K562 (cell line): ENCODE results near the gene DGKE. TPM values are rescaled to one million over a fixed set of nuclear protein-coding genes. Genes with fewer than 3 reads are reported as not detected.

ENCODE experiments used
- ATAC-seq: fragments of 200-7000 bp; cut with Tn5 transposase; 3 replicates; pipeline ENCODE4 v1.9.1; 2020; ENCODE audit warnings: moderate library complexity
- BruUV-seq: library from RNA; stranded (reverse); fragments of 400-500 nt; replicated peaks from 2 replicates; lab custom pipeline; 2021; lab: Mats Ljungman, UMichigan
- CTCF ChIA-PET: fragments of 300-600 bp; formaldehyde crosslinking; extraction: SDS; loops from one replicate; lab custom pipeline; 2021; ENCODE audit warnings: low intra/inter-chr PET ratio; lab: Yijun Ruan, JAX
- POLR2A ChIA-PET: fragments of 300-600, 350-650 bp; sonication (Branson Sonifier 250); formaldehyde crosslinking; extraction: SDS; loops from one replicate; lab custom pipeline; 2021; ENCODE audit warnings: antibody characterized with exemption, inconsistent platforms; lab: Yijun Ruan, JAX
- DNase-seq, 4 experiments: peaks; one replicate each; pipeline versions ENCODE4 v3.0.0 to v3.0.0-alpha.2; 2011 to 2018; ENCODE audit warnings: low spot score in 3 of 4, mixed read lengths in 3 of 4; ENCODE audit errors: extremely low read depth in 1 of 4
- FAIRE-seq: peaks from 2 replicates; lab custom pipeline; 2011; peaks lifted over from hg19 to GRCh38; lab: Jason Lieb, UNC
- H2AFZ ChIP-seq: 2 replicates; pipeline ENCODE4 v1.6.0; 2011; ENCODE audit warnings: low read depth, low read length, control low read depth, inconsistent platforms
- H3K27ac ChIP-seq: fragments of 200-600 bp; 3 replicates; pipeline ENCODE4 v1.8.0; 2011; ENCODE audit warnings: low read depth, mild to moderate bottlenecking, control low read depth, inconsistent platforms, low read length, moderate library complexity, mixed read lengths; ENCODE audit errors: extremely low read depth
- H3K27me3 ChIP-seq, 2 experiments: fragments of 300-600 bp in 1 of 2; 2 replicates in 1 of 2; 3 replicates in 1 of 2; pipeline versions ENCODE4 v1.6.0 to v1.8.0; 2011; ENCODE audit warnings: inconsistent platforms in 2 of 2, low read length in 2 of 2, mild to moderate bottlenecking in 1 of 2, mixed read lengths in 1 of 2, moderate library complexity in 1 of 2; ENCODE audit not compliant: control insufficient read depth in 2 of 2, insufficient read depth in 2 of 2
- H3K36me3 ChIP-seq: fragments of 300-600 bp; 3 replicates; pipeline ENCODE4 v1.8.0; 2011; ENCODE audit warnings: mild to moderate bottlenecking, low read length, inconsistent platforms; ENCODE audit not compliant: control insufficient read depth, insufficient read depth
- H3K4me1 ChIP-seq, 2 experiments: fragments of 200-600 bp in 1 of 2; replicated peaks in 1 of 2; 2 replicates in 1 of 2; 3 replicates in 1 of 2; pipeline versions ENCODE4 v1.5.1 to v1.8.0; 2011; ENCODE audit warnings: inconsistent platforms in 2 of 2, low read length in 2 of 2, mild to moderate bottlenecking in 1 of 2, mixed read lengths in 1 of 2, moderate library complexity in 1 of 2; ENCODE audit not compliant: control insufficient read depth in 2 of 2, insufficient read depth in 2 of 2
- H3K4me2 ChIP-seq: 2 replicates; pipeline ENCODE4 v1.6.1; 2011; ENCODE audit warnings: low read length, control low read depth, inconsistent platforms, mixed read lengths; ENCODE audit not compliant: insufficient read depth
- H3K4me3 ChIP-seq: fragments of 200-600 bp; sonication (generic), shearing (Covaris generic); 2 replicates; pipeline ENCODE4 v1.5.1; 2016; ENCODE audit warnings: control low read depth, inconsistent platforms
- H3K79me2 ChIP-seq: fragments of 200-600 bp; 3 replicates; pipeline ENCODE4 v1.8.0; 2011; ENCODE audit warnings: low read length, inconsistent platforms; ENCODE audit not compliant: control insufficient read depth, insufficient read depth
- H3K9ac ChIP-seq, 2 experiments: 2 replicates each; pipeline versions ENCODE4 v1.6.0 to v1.6.1; 2011; ENCODE audit warnings: low read depth in 2 of 2, low read length in 2 of 2, control low read depth in 1 of 2, inconsistent platforms in 1 of 2, mild to moderate bottlenecking in 1 of 2, mixed read lengths in 1 of 2; ENCODE audit not compliant: insufficient read depth in 1 of 2
- H3K9me1 ChIP-seq: one replicate; pipeline ENCODE4 v1.6.0; 2011; ENCODE audit warnings: inconsistent platforms, mild to moderate bottlenecking, low read length, moderate library complexity; ENCODE audit not compliant: control insufficient read depth, insufficient read depth
- H3K9me3 ChIP-seq: replicated peaks from 2 replicates; pipeline ENCODE4 v1.5.1; 2011; ENCODE audit warnings: low read depth, low read length, inconsistent platforms; ENCODE audit not compliant: control insufficient read depth, insufficient read depth
- H4K20me1 ChIP-seq: replicated peaks from 2 replicates; pipeline ENCODE4 v1.6.1; 2011; ENCODE audit warnings: low read length, inconsistent platforms, mixed read lengths; ENCODE audit not compliant: control insufficient read depth, insufficient read depth
- ERF ChIP-seq: fragments of 450-650 bp; formaldehyde crosslinking; IDR thresholded peaks from 2 replicates; pipeline ENCODE4 v1.4.0; 2020; ENCODE audit warnings: mild to moderate bottlenecking, mixed read lengths
- HLTF ChIP-seq: fragments of 450-650 bp; IDR thresholded peaks from 2 replicates; pipeline ENCODE4 v1.6.1; 2016
- NR3C1 ChIP-seq: sonication (generic); formaldehyde crosslinking; IDR thresholded peaks from 2 replicates; pipeline ENCODE4 v1.8.1; 2022; ENCODE audit warnings: missing genetic modification reagents
- NR4A1 ChIP-seq, 2 experiments: fragments of 250-450 bp in 1 of 2; fragments of 450-650 bp in 1 of 2; sonication (Bioruptor Pico) in 1 of 2; IDR thresholded peaks; 2 replicates each; pipeline versions ENCODE4 v1.4.0 to v1.6.1; 2016 to 2020; ENCODE audit warnings: mild to moderate bottlenecking in 2 of 2, missing compliant biosample characterization in 1 of 2, missing genetic modification characterization in 1 of 2, moderate library complexity in 1 of 2
- SRSF9 ChIP-seq: fragments of 200-400 bp; formaldehyde crosslinking; IDR thresholded peaks from 2 replicates; pipeline ENCODE4 v1.6.1; 2017; ENCODE audit warnings: low read depth, low read length, borderline replicate concordance
- TSC22D4 ChIP-seq: fragments of 450-650 bp; IDR thresholded peaks from 2 replicates; pipeline ENCODE4 v1.6.1; 2016; ENCODE audit warnings: missing genetic modification characterization, missing biosample characterization, control low read depth
- ZNF146 ChIP-seq: IDR thresholded peaks from one replicate; pipeline ENCODE4 v1.6.1; 2018; ENCODE audit warnings: missing compliant biosample characterization; ENCODE audit not compliant: unreplicated experiment
- ZNF766 ChIP-seq: fragments of 200-800 bp; sonication (Bioruptor generic); conservative IDR thresholded peaks from 2 replicates; pipeline ENCODE4 v1.6.1; 2016; ENCODE audit warnings: missing genetic modification characterization, missing compliant biosample characterization
- ZSCAN29 ChIP-seq: fragments of 450-650 bp; IDR thresholded peaks from 2 replicates; pipeline ENCODE4 v1.6.1; 2017
- WGBS: fragments of 100-300 bp; shearing (Covaris generic); methylation state at CpG from one replicate; pipeline ENCODE4 v1.1.6; 2016; ENCODE audit warnings: low coverage, mixed read lengths; ENCODE audit not compliant: insufficient coverage; ENCODE audit errors: missing lambda C conversion rate; 5-methylcytosine and 5-hydroxymethylcytosine counted together
- in situ Hi-C: fragments of 300-500 bp; cut with MboI; formaldehyde crosslinking; loops from 4 replicates; pipeline ENCODE4 v1.15.0; 2018; ENCODE audit warnings: inconsistent platforms, mixed read lengths
- intact Hi-C: fragments of 100-400 bp; cut with micrococcal nuclease; formaldehyde crosslinking; loops from 2 replicates; pipeline ENCODE4 v1.14.2; 2022
- polyA plus RNA-seq, 8 experiments: library from polyadenylated mRNA; depleted of rRNA in 4 of 8; stranded (reverse) in 5 of 8; unstranded in 3 of 8; fragments of >200 nt; fragmentation: Nextera tagmentation in 2 of 8; fragmentation: Illumina TruSeq in 1 of 8; extraction: Ambion mirVana in 2 of 8; extraction: Trizol in 1 of 8; gene quantifications; 2 replicates each; pipeline versions ENCODE4 v1.2.1 to v1.2.3, GENCODE V29; 2011 to 2014; ENCODE audit warnings: inconsistent platforms in 1 of 8, missing spikeins in 1 of 8
- total RNA-seq, 7 experiments: library from RNA; depleted of rRNA in 6 of 7; stranded (reverse); fragments of >200 nt in 6 of 7; fragmentation: Illumina TruSeq in 2 of 7; extraction: Trizol in 2 of 7; gene quantifications; 2 replicates each; pipeline versions ENCODE4 v1.2.1 to v1.2.3, GENCODE V29; 2011 to 2021; ENCODE audit warnings: low replicate concordance in 1 of 7

DGKE gene
- total and polyA plus RNA-seq, 9 of the 15 experiments (the other 6 are each of a cell fraction or from before 2014, with no cell fraction given), result 1.3 to 9.9 (median 5.9) TPM

DNA sequence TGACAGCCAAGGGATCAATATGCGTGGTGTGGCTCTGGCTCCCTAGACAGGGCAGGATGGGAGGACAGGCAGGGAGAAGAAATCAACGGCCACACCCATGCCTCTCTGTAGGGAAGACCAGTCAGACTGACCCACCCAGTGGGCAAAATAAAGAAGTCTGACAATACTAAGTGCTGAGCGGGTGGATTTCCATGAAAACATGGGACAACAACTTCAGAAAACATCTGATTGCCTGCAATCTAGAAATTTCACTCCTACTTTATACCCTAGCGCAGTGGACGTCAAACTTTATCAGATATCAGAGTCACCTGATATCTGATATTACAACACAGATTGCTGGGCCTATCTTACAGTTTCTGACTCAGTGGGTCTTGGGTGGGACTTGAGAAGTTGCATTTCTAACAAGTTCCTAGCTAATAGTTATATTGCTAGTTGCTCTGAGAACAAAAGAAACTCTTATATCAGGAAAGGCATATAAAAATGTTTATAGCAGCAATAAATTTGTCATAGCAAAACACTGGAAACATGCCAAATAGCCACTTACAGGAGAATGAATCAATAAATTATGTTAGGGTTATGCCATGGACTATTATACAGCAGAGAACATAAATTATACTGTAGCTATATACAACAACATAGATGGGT, 38.6 kb upstream of the DGKE start:
- H3K4me3 ChIP-seq, result no peak overlapping the region
- WGBS, result 0% methylated on average over 5 of the region's 5 CpGs
- ChIA-PET CTCF (no interaction called here), POLR2A (interaction anchor here (1.1 kb wide), 1 partner anchor 141 kb away, joined by 3 read pairs; no protein-coding TSS in a partner anchor)
- ATAC-seq (no peak), DNase-seq (no peak), FAIRE-seq (no peak)
- peaks cover under 1 to 8% of the 10 kb centered on the region in 2 experiments; a peak in 3 of 5 replicates for H3K27me3 ChIP-seq
- no peak for TF ChIP-seq ZSCAN29
- TF ChIP-seq ZNF146 (CRISPR knock-in tag), result peak; percentile 53
- TF ChIP-seq NR4A1 (CRISPR knock-in tag; IDR thresholded peaks at IDR 0.05), result no peak
- no peak for TF ChIP-seq NR4A1 (tag; IDR thresholded peaks at IDR 0.05)
- no peak for TF ChIP-seq HLTF
- in situ Hi-C loops (no loop called here), intact Hi-C loops (no loop called here)
- H3K9ac ChIP-seq, result no peak overlapping the region
- H3K9me3 ChIP-seq, result no peaks in the 10 kb centered on the region
- no peak overlapping the region for H3K4me2 ChIP-seq
- H3K27ac ChIP-seq, result no peak overlapping the region
- no peaks in the 10 kb centered on the region; a peak in 1 of 5 replicates for H3K4me1 ChIP-seq
- no peak overlapping the region for H2AFZ ChIP-seq
- H3K79me2 ChIP-seq, result no peaks in the 10 kb centered on the region
- no peaks in the 10 kb centered on the region for H3K36me3 ChIP-seq
- no peaks in the 10 kb centered on the region for H4K20me1 ChIP-seq
- no peaks in the 10 kb centered on the region for H3K9me1 ChIP-seq
- BruUV-seq, result no TSS peak

- peaks cover 10 to 16% of the 10 kb centered on the region in 2 experiments for H3K27me3 ChIP-seq
- TF ChIP-seq TSC22D4 (tag), result no peak
- no peak for TF ChIP-seq ZNF766 (CRISPR knock-in tag)
- TF ChIP-seq NR3C1, result no peak
- TF ChIP-seq ERF (CRISPR knock-in tag), result no peak
- TF ChIP-seq SRSF9, result no peak
- no peak overlapping the region for H3K27ac ChIP-seq
- H3K9me3 ChIP-seq, result no peaks in the 10 kb centered on the region
- no peak overlapping the region for H3K4me2 ChIP-seq
- ChIA-PET POLR2A (interaction anchor here (0.7 kb wide), 1 partner anchor 1281 kb away, joined by 3 read pairs; no protein-coding TSS in a partner anchor), CTCF (no interaction called here)
- no peaks in the 10 kb centered on the region; a peak in 1 of 5 replicates for H3K4me1 ChIP-seq
- intact Hi-C loops (no loop called here), in situ Hi-C loops (no loop called here)
- no peak overlapping the region for H2AFZ ChIP-seq
- H3K9ac ChIP-seq, result no peak overlapping the region
- BruUV-seq, result no TSS peak
- ATAC-seq (no peak), FAIRE-seq (no peak), DNase-seq (no peak)
- H3K4me3 ChIP-seq, result no peak overlapping the region
- H3K36me3 ChIP-seq, result no peaks in the 10 kb centered on the region
- no peaks in the 10 kb centered on the region for H4K20me1 ChIP-seq
- H3K9me1 ChIP-seq, result no peaks in the 10 kb centered on the region
- H3K79me2 ChIP-seq, result no peaks in the 10 kb centered on the region
- WGBS, result 2% methylated on average over 8 of the region's 8 CpGs
Observed at GRCh38 chr17:56796536-56796935, 37.4 kb upstream of the DGKE start.
